Esophagus muscularis mucosa (tissue), 4 donors: ENCODE results near the gene LANCL2. TPM values are rescaled to one million over a fixed set of nuclear protein-coding genes. Genes with fewer than 3 reads are reported as not detected.

ENCODE experiments used
- DNase-seq: peaks from one replicate; pipeline ENCODE4 v3.0.0-alpha.2; 2017; ENCODE audit errors: extremely low spot score
- H3K27ac ChIP-seq, 4 donors: fragments of 200-600 bp; sonication (generic); replicated peaks in 1 of 4; 1 replicate in 3 of 4; 2 replicates in 1 of 4; pipeline ENCODE4 v1.5.1; 2016 to 2019; ENCODE audit warnings: mild to moderate bottlenecking in 1 of 4
- H3K27me3 ChIP-seq, 4 donors: fragments of 200-600 bp; sonication (generic); one replicate each; pipeline versions ENCODE4 v1.5.1 to v1.6.0; 2016 to 2019
- H3K36me3 ChIP-seq, 4 donors: fragments of 200-600 bp; sonication (generic); one replicate each; pipeline ENCODE4 v1.5.1; 2016 to 2019
- H3K4me1 ChIP-seq, 4 donors: fragments of 200-600 bp; sonication (generic); one replicate each; pipeline ENCODE4 v1.5.1; 2016 to 2019
- H3K4me3 ChIP-seq, 4 donors: fragments of 200-600 bp; sonication (generic); 1 replicate in 2 of 4; 2 replicates in 2 of 4; pipeline ENCODE4 v1.5.1; 2016 to 2019; ENCODE audit warnings: mild to moderate bottlenecking in 4 of 4, moderate library complexity in 1 of 4
- H3K9me3 ChIP-seq, 4 donors: fragments of 200-600 bp; sonication (generic); 1 replicate in 3 of 4; 2 replicates in 1 of 4; pipeline ENCODE4 v1.5.1; 2016 to 2019
- CTCF ChIP-seq, 3 experiments: fragments of 200-600 bp in 2 of 3; fragments of 450-650 bp in 1 of 3; sonication (generic) in 2 of 3; IDR thresholded peaks; one replicate each; pipeline ENCODE4 v1.5.1; 2017 to 2019; ENCODE audit warnings: antibody characterized with exemption in 3 of 3, mild to moderate bottlenecking in 2 of 3, moderate library complexity in 1 of 3
- EP300 ChIP-seq: sonication (generic); formaldehyde crosslinking; IDR thresholded peaks from one replicate; pipeline ENCODE4 v1.6.1; 2017; ENCODE audit warnings: antibody characterized with exemption
- POLR2A ChIP-seq: fragments of 450-650 bp; IDR thresholded peaks from one replicate; pipeline ENCODE4 v1.6.1; 2017; ENCODE audit warnings: antibody characterized with exemption, moderate library complexity, mild to moderate bottlenecking, low read depth
- POLR2AphosphoS5 ChIP-seq, 2 donors: sonication (generic); formaldehyde crosslinking; IDR thresholded peaks; one replicate each; pipeline ENCODE4 v1.6.1; 2017; ENCODE audit warnings: antibody characterized with exemption in 2 of 2
- WGBS: methylation state at CpG from one replicate; pipeline ENCODE4 v1.1.5; 2018; 5-methylcytosine and 5-hydroxymethylcytosine counted together
- intact Hi-C: fragments of 100-400 bp; cut with DNase I; formaldehyde crosslinking; loops from one replicate; pipeline ENCODE4 v1.15.1; 2023
- total RNA-seq, 4 donors: library from RNA; depleted of rRNA; stranded (reverse); fragments of >200 nt; gene quantifications; one replicate each; pipeline versions ENCODE4 v1.1.0 to v1.2.1, GENCODE V29; 2016

The LANCL2 gene
- total RNA-seq, 4 donors from 2014 or later = 10.0 to 11.8 (median 10.7) TPM

- no peaks in the 10 kb centered on the region for H3K36me3 ChIP-seq
- no peak for DNase-seq
- no peak overlapping the region for H3K27ac ChIP-seq
- no peak for TF ChIP-seq CTCF (IDR thresholded peaks at IDR 0.05)
- no peak for TF ChIP-seq POLR2AphosphoS5 (IDR thresholded peaks at IDR 0.05)
- TF ChIP-seq POLR2A = no peak
- no peak for TF ChIP-seq EP300
- 93% methylated on average over 22 of the region's 27 CpGs for WGBS
- no peaks in the 10 kb centered on the region for H3K9me3 ChIP-seq
- H3K4me1 ChIP-seq = no peaks in the 10 kb centered on the region
- H3K27me3 ChIP-seq = peaks cover 0 to 23% (median 0%) of the 10 kb centered on the region in 4 donors
- intact Hi-C loops = no loop called here
- no peak overlapping the region for H3K4me3 ChIP-seq
Measured at GRCh38 chr7:55342216-55342871, 22.8 kb upstream of the LANCL2 start.

- 88% methylated on average over 31 of the region's 42 CpGs for WGBS
- Histone ChIP-seq H3K36me3 (no peaks in the 10 kb centered on the region), H3K9me3 (no peaks in the 10 kb centered on the region), H3K27ac (no peak overlapping the region), H3K4me1 (no peaks in the 10 kb centered on the region), H3K4me3 (no peak overlapping the region), H3K27me3 (peaks cover 0 to 23% (median 0%) of the 10 kb centered on the region in 4 donors)
- intact Hi-C loops = no loop called here
- DNase-seq = no peak
- TF ChIP-seq POLR2A (no peak), CTCF (IDR thresholded peaks at IDR 0.05) (no peak), EP300 (no peak), POLR2AphosphoS5 (IDR thresholded peaks at IDR 0.05) (no peak)
Measured at GRCh38 chr7:55343002-55343781, 21.9 kb upstream of the LANCL2 start.

GRCh38 chr7:55343860-55344606 lies 21.1 kb upstream of the LANCL2 start:
- H3K4me1 ChIP-seq = no peaks in the 10 kb centered on the region
- intact Hi-C loops = no loop called here
- WGBS = 95% methylated on average over 36 of the region's 47 CpGs
- H3K27me3 ChIP-seq = peaks cover 0 to 22% (median 0%) of the 10 kb centered on the region in 4 donors
- TF ChIP-seq POLR2AphosphoS5 (IDR thresholded peaks at IDR 0.05) = no peak
- no peak for TF ChIP-seq EP300
- no peak for TF ChIP-seq CTCF (IDR thresholded peaks at IDR 0.05)
- TF ChIP-seq POLR2A = no peak
- H3K9me3 ChIP-seq = no peaks in the 10 kb centered on the region
- no peaks in the 10 kb centered on the region for H3K36me3 ChIP-seq
- DNase-seq = no peak
- no peak overlapping the region for H3K27ac ChIP-seq
- no peak overlapping the region for H3K4me3 ChIP-seq

GRCh38 chr7:55344840-55345239 lies 20.3 kb upstream of the LANCL2 start:
- WGBS = 37% methylated on average over 22 of the region's 46 CpGs
- Histone ChIP-seq H3K9me3 (no peaks in the 10 kb centered on the region), H3K36me3 (no peaks in the 10 kb centered on the region), H3K4me1 (no peaks in the 10 kb centered on the region), H3K27ac (no peak overlapping the region), H3K27me3 (peaks cover 0 to 20% (median 0%) of the 10 kb centered on the region in 4 donors), H3K4me3 (peak overlapping the region in 1 of 4 donors; percentile 12)
- no peak for DNase-seq
- intact Hi-C loops = no loop called here
- TF ChIP-seq POLR2A (no peak), CTCF (IDR thresholded peaks at IDR 0.05) (no peak), POLR2AphosphoS5 (IDR thresholded peaks at IDR 0.05) (no peak), EP300 (no peak)
